Right ventricle myocardium inferior (tissue), 1 donor: ENCODE data around the gene IDS. TPM values are rescaled to one million over a fixed set of nuclear protein-coding genes. Genes with fewer than 3 reads are reported as not detected.
"Not testable (repeated sequence)": the region's sequence is repeated elsewhere in the genome, so short reads cannot be mapped to it uniquely, and the experiment has no call there.

Experiments used
- ATAC-seq: fragments of 200-7000 bp; cut with Tn5 transposase; one replicate; pipeline ENCODE4 v1.9.1; 2020; ENCODE audit warnings: mild to moderate bottlenecking, moderate library complexity
- DNase-seq: peaks from one replicate; pipeline ENCODE4 v3.0.0; 2021; ENCODE audit errors: missing footprints
- intact Hi-C: fragments of 100-400 bp; cut with DNase I; formaldehyde crosslinking; loops from one replicate; pipeline ENCODE4 v1.11.0; 2022
- total RNA-seq: library from RNA; stranded (reverse); fragmentation: NEBNext Ultra II Directional; extraction: Animal tissue kit (Norgen Biotek cat#: 25700); gene quantifications from one replicate; pipeline ENCODE4 v1.2.1, GENCODE V29; 2021
- donor health status: DM: no; HTN: yes; CAD: no; lungs with severe emphysema.

The IDS gene
- total RNA-seq, 1 donor from 2014 or later, result 77.6 TPM

- ATAC-seq, intact Hi-C loops, DNase-seq: not testable (repeated sequence)
Observed at GRCh38 chrX:149533999-149534398, 28.9 kb upstream of the IDS start.

- DNase-seq, ATAC-seq, intact Hi-C loops: not testable (repeated sequence)
Observed at GRCh38 chrX:149532868-149533267, 27.8 kb upstream of the IDS start.

GRCh38 chrX:149531599-149531998, 26.5 kb upstream of the IDS start:
- intact Hi-C loops, result no loop called here
- DNase-seq (no peak), ATAC-seq (no peak)

- no peak for ATAC-seq
- intact Hi-C loops, result no loop called here
- no peak for DNase-seq
Observed at GRCh38 chrX:149528381-149528780, 23.3 kb upstream of the IDS start.

- intact Hi-C loops, result no loop called here
- ATAC-seq, result no peak
- no peak for DNase-seq
Observed at GRCh38 chrX:149527705-149528104, 22.6 kb upstream of the IDS start.

GRCh38 chrX:149526318-149527033, 21.4 kb upstream of the IDS start:
- intact Hi-C loops, DNase-seq: not testable (repeated sequence)
- peak; percentile 84 for ATAC-seq

- DNase-seq, ATAC-seq, intact Hi-C loops: not testable (repeated sequence)
Observed at GRCh38 chrX:149525903-149526302, 20.8 kb upstream of the IDS start.

GRCh38 chrX:149525389-149525788, 20.3 kb upstream of the IDS start:
- ATAC-seq (peak; percentile 55), DNase-seq (peak; percentile 73)
- intact Hi-C loops, result not testable (repeated sequence)

GRCh38 chrX:149522916-149523315, 17.8 kb upstream of the IDS start:
- ATAC-seq (no peak), DNase-seq (no peak)
- intact Hi-C loops, result no loop called here

GRCh38 chrX:149521438-149521837, 16.3 kb upstream of the IDS start:
- intact Hi-C loops, result no loop called here
- DNase-seq, result no peak
- no peak for ATAC-seq

GRCh38 chrX:149520636-149521277, 15.7 kb upstream of the IDS start:
- ATAC-seq, intact Hi-C loops, DNase-seq: not testable (repeated sequence)

- DNase-seq (no peak), ATAC-seq (no peak)
- intact Hi-C loops, result no loop called here
Observed at GRCh38 chrX:149518236-149518635, 13.1 kb upstream of the IDS start.

- ATAC-seq (no peak), DNase-seq (no peak)
- intact Hi-C loops, result no loop called here
Observed at GRCh38 chrX:149517308-149517707, 12.2 kb upstream of the IDS start.

- no peak for DNase-seq
- intact Hi-C loops, result no loop called here
- no peak for ATAC-seq
Observed at GRCh38 chrX:149516604-149517003, 11.5 kb upstream of the IDS start.

GRCh38 chrX:149515954-149516602, 11.0 kb upstream of the IDS start:
- intact Hi-C loops, result no loop called here
- ATAC-seq (no peak), DNase-seq (no peak)

- no peak for ATAC-seq
- DNase-seq, result no peak
- intact Hi-C loops, result no loop called here
Observed at GRCh38 chrX:149513825-149514428, 8.8 kb upstream of the IDS start.

GRCh38 chrX:149512225-149512885, 7.2 kb upstream of the IDS start:
- DNase-seq (peak; percentile 68), ATAC-seq (peak; percentile 52)
- intact Hi-C loops, result no loop called here

- intact Hi-C loops, result no loop called here
- DNase-seq (no peak), ATAC-seq (no peak)
Observed at GRCh38 chrX:149511081-149511480, 6.0 kb upstream of the IDS start.

- intact Hi-C loops, result no loop called here
- no peak for ATAC-seq
- DNase-seq, result no peak
Observed at GRCh38 chrX:149510386-149510785, 5.3 kb upstream of the IDS start.
